ENCODE results near the gene RPS6KA2. TPM values are rescaled to one million over a fixed set of nuclear protein-coding genes. Genes with fewer than 3 reads are reported as not detected.

RPS6KA2 gene
- total RNA-seq, 1 experiment from 2014 or later, result 4.1 TPM

DNA sequence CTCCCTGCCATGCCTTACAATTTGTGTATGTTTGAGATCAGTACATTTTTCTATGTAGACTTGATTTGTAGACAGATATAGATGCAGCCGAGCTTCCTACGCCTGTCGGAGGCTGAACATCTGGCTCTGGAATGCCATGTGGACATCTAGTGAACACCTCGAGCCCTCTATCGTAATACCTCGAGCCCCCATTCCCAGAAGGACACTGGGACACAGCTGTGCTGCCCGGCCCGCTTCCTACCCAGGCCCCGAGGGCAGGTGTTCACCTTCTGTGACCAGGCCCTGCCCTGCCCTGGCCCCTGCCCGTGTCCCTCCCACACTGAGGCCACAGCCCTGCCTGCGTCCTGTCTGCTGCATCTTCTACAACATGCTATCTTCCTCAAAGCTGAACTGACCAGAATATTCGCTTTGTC lies 12.9 kb downstream of the RPS6KA2 start:
- CTCF ChIA-PET, result interaction anchor here (0.5 to 0.6 kb wide), 2 partner anchors 73 to 291 kb away, joined by 3 to 8 read pairs; no protein-coding TSS in a partner anchor
- no peak overlapping the region for H3K4me3 ChIP-seq (ENCODE audit: low read depth in 2 of 2, low read length in 2 of 2)

DNA sequence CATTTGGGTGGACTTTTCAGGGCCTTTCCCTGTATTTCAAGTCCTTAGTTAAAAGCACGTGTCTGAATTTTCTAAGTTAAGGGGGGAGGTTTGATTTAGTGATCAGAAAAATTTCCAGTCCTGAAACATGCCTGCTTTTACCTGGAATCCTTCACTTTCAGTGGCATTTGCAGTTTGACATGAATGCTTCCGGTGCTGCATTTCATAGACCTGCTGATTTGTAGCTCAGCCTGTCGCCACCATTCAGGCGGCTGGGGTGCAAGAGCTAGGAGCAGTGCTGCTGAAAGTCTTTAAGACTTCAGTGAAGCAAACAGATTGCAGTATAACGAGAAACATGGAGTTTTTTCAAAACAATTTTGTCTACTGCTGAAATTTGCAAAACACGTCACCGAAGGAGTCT lies 14.0 kb downstream of the RPS6KA2 start:
- no peak for ATAC-seq
- H3K4me1 ChIP-seq (ENCODE audit: control insufficient read depth, insufficient read depth, low read length), result no peaks in the 10 kb centered on the region
- intact Hi-C loops (cut with micrococcal nuclease; ENCODE audit: unreplicated experiment), result no loop called here
- ChIA-PET POLR2A (no interaction called here), CTCF (no interaction called here)
- no peaks in the 10 kb centered on the region for H3K27me3 ChIP-seq (ENCODE audit: control insufficient read depth, insufficient read depth, low read length)
- in situ Hi-C loops (cut with HindIII; ENCODE audit: low pct_unique_long_range_greater_than_20kb, low sequenced_read_pairs), result no loop called here
- BruUV-seq (replicated peaks), result no TSS peak
- H3K27ac ChIP-seq (ENCODE audit: low read length), result no peak overlapping the region
- no peak overlapping the region for H3K4me3 ChIP-seq (ENCODE audit: low read depth in 2 of 2, low read length in 2 of 2)
- H3K9me3 ChIP-seq (ENCODE audit: control insufficient read depth, insufficient read depth, low read depth, low read length), result no peaks in the 10 kb centered on the region
- no peak for DNase-seq (ENCODE audit: low read depth, low spot score)
- H3K36me3 ChIP-seq (ENCODE audit: control insufficient read depth, insufficient read depth, low read length), result no peaks in the 10 kb centered on the region
- no peak for TF ChIP-seq POLR2AphosphoS5 (IDR thresholded peaks at IDR 0.05; ENCODE audit: low read depth, low read length)
- TF ChIP-seq, protein P1, sequence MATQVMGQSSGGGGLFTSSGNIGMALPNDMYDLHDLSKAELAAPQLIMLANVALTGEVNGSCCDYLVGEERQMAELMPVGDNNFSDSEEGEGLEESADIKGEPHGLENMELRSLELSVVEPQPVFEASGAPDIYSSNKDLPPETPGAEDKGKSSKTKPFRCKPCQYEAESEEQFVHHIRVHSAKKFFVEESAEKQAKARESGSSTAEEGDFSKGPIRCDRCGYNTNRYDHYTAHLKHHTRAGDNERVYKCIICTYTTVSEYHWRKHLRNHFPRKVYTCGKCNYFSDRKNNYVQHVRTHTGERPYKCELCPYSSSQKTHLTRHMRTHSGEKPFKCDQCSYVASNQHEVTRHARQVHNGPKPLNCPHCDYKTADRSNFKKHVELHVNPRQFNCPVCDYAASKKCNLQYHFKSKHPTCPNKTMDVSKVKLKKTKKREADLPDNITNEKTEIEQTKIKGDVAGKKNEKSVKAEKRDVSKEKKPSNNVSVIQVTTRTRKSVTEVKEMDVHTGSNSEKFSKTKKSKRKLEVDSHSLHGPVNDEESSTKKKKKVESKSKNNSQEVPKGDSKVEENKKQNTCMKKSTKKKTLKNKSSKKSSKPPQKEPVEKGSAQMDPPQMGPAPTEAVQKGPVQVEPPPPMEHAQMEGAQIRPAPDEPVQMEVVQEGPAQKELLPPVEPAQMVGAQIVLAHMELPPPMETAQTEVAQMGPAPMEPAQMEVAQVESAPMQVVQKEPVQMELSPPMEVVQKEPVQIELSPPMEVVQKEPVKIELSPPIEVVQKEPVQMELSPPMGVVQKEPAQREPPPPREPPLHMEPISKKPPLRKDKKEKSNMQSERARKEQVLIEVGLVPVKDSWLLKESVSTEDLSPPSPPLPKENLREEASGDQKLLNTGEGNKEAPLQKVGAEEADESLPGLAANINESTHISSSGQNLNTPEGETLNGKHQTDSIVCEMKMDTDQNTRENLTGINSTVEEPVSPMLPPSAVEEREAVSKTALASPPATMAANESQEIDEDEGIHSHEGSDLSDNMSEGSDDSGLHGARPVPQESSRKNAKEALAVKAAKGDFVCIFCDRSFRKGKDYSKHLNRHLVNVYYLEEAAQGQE (IDR thresholded peaks at IDR 0.05; ENCODE audit: insufficient read depth in 1 of 2, low read depth in 2 of 2, low read length in 1 of 2), result no peak
- TF ChIP-seq, protein P2, sequence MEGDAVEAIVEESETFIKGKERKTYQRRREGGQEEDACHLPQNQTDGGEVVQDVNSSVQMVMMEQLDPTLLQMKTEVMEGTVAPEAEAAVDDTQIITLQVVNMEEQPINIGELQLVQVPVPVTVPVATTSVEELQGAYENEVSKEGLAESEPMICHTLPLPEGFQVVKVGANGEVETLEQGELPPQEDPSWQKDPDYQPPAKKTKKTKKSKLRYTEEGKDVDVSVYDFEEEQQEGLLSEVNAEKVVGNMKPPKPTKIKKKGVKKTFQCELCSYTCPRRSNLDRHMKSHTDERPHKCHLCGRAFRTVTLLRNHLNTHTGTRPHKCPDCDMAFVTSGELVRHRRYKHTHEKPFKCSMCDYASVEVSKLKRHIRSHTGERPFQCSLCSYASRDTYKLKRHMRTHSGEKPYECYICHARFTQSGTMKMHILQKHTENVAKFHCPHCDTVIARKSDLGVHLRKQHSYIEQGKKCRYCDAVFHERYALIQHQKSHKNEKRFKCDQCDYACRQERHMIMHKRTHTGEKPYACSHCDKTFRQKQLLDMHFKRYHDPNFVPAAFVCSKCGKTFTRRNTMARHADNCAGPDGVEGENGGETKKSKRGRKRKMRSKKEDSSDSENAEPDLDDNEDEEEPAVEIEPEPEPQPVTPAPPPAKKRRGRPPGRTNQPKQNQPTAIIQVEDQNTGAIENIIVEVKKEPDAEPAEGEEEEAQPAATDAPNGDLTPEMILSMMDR (IDR thresholded peaks at IDR 0.05), result no peak
- TF ChIP-seq SIN3A (IDR thresholded peaks at IDR 0.05; ENCODE audit: borderline replicate concordance, insufficient read depth, low read depth, low read length), result no peak
- no peak for TF ChIP-seq TCF7L2 (IDR thresholded peaks at IDR 0.05; ENCODE audit: low read depth, low read length)

More for the DNA sequence above, 12.9 kb downstream of the RPS6KA2 start:
- intact Hi-C loops (cut with micrococcal nuclease; ENCODE audit: unreplicated experiment) (no loop called here), in situ Hi-C loops (cut with HindIII; ENCODE audit: low pct_unique_long_range_greater_than_20kb, low sequenced_read_pairs) (no loop called here)
- no TSS peak for BruUV-seq (replicated peaks)
- Histone ChIP-seq H3K9me3 (ENCODE audit: control insufficient read depth, insufficient read depth, low read depth, low read length) (no peaks in the 10 kb centered on the region), H3K27me3 (ENCODE audit: control insufficient read depth, insufficient read depth, low read length) (no peaks in the 10 kb centered on the region), H3K4me1 (ENCODE audit: control insufficient read depth, insufficient read depth, low read length) (no peaks in the 10 kb centered on the region), H3K27ac (ENCODE audit: low read length) (no peak overlapping the region), H3K36me3 (ENCODE audit: control insufficient read depth, insufficient read depth, low read length) (no peaks in the 10 kb centered on the region)
- POLR2A ChIA-PET, result no interaction called here
- DNase-seq (ENCODE audit: low read depth, low spot score) (no peak), ATAC-seq (no peak)
- TF ChIP-seq, protein P2 (IDR thresholded peaks at IDR 0.05), result no peak
- TF ChIP-seq POLR2AphosphoS5 (IDR thresholded peaks at IDR 0.05; ENCODE audit: low read depth, low read length) (no peak), TCF7L2 (IDR thresholded peaks at IDR 0.05; ENCODE audit: low read depth, low read length) (no peak), SIN3A (IDR thresholded peaks at IDR 0.05; ENCODE audit: borderline replicate concordance, insufficient read depth, low read depth, low read length) (no peak)
- TF ChIP-seq, protein P1 (IDR thresholded peaks at IDR 0.05; ENCODE audit: insufficient read depth in 1 of 2, low read depth in 2 of 2, low read length in 1 of 2), result no peak

Measured in Panc1 (cell line).